ENCODE results near the gene CHST9.
"Not testable (repeated sequence)": the region's sequence is repeated elsewhere in the genome, so short reads cannot be mapped to it uniquely, and the experiment has no call there.

The CHST9 gene

GRCh38 chr18:27185025-27185763, at the start of gene CHST9:
Gene CHST9 (minus strand): TSS chr18:27185308. CDS start chr18:27142809, 42,499 bp downstream.
- DNase-seq (ENCODE audit: low read depth in 2 of 2) = no peak

GRCh38 chr18:27232355-27232754, 47.2 kb upstream of the CHST9 start:
- not testable (repeated sequence) for DNase-seq (ENCODE audit: low read depth in 2 of 2)

GRCh38 chr18:27231671-27232070, 46.6 kb upstream of the CHST9 start:
- DNase-seq (ENCODE audit: low read depth in 2 of 2) = not testable (repeated sequence)

- not testable (repeated sequence) for DNase-seq (ENCODE audit: low read depth in 2 of 2)
Observed at GRCh38 chr18:27231221-27231620, 46.1 kb upstream of the CHST9 start.

GRCh38 chr18:27227721-27228120, 42.6 kb upstream of the CHST9 start:
- no peak for DNase-seq (ENCODE audit: low read depth in 2 of 2)

GRCh38 chr18:27226556-27227075, 41.5 kb upstream of the CHST9 start:
- DNase-seq (ENCODE audit: low read depth in 2 of 2) = no peak

- no peak for DNase-seq (ENCODE audit: low read depth in 2 of 2)
Observed at GRCh38 chr18:27225947-27226481, 40.9 kb upstream of the CHST9 start.

- no peak for DNase-seq (ENCODE audit: low read depth in 2 of 2)
Observed at GRCh38 chr18:27223526-27224291, 38.6 kb upstream of the CHST9 start.

- no peak for DNase-seq (ENCODE audit: low read depth in 2 of 2)
Observed at GRCh38 chr18:27214831-27215230, 29.7 kb upstream of the CHST9 start.

GRCh38 chr18:27213123-27213717, 28.1 kb upstream of the CHST9 start:
- no peak for DNase-seq (ENCODE audit: low read depth in 2 of 2)

- no peak for DNase-seq (ENCODE audit: low read depth in 2 of 2)
Observed at GRCh38 chr18:27211569-27211968, 26.5 kb upstream of the CHST9 start.

- DNase-seq (ENCODE audit: low read depth in 2 of 2) = no peak
Observed at GRCh38 chr18:27206411-27206810, 21.3 kb upstream of the CHST9 start.

GRCh38 chr18:27202741-27203140, 17.6 kb upstream of the CHST9 start:
- DNase-seq (ENCODE audit: low read depth in 2 of 2) = no peak

GRCh38 chr18:27198036-27198435, 12.9 kb upstream of the CHST9 start:
- no peak for DNase-seq (ENCODE audit: low read depth in 2 of 2)

- DNase-seq (ENCODE audit: low read depth in 2 of 2) = no peak
Observed at GRCh38 chr18:27188309-27188708, 3.2 kb upstream of the CHST9 start.

- DNase-seq (ENCODE audit: low read depth in 2 of 2) = no peak
Observed at GRCh38 chr18:27185897-27186296, 789 bp upstream of the CHST9 start.

GRCh38 chr18:27184115-27185024, 738 bp downstream of the CHST9 start:
- no peak for DNase-seq (ENCODE audit: low read depth in 2 of 2)

- no peak for DNase-seq (ENCODE audit: low read depth in 2 of 2)
Observed at GRCh38 chr18:27181726-27182125, 3.4 kb downstream of the CHST9 start.

GRCh38 chr18:27178424-27178823, 6.7 kb downstream of the CHST9 start:
- no peak for DNase-seq (ENCODE audit: low read depth in 2 of 2)

- DNase-seq (ENCODE audit: low read depth in 2 of 2) = no peak
Observed at GRCh38 chr18:27175914-27176313, 9.2 kb downstream of the CHST9 start.

GRCh38 chr18:27175245-27175644, 9.9 kb downstream of the CHST9 start:
- DNase-seq (ENCODE audit: low read depth in 2 of 2) = no peak
